ENCODE results near the gene TP53BP2.

DNA sequence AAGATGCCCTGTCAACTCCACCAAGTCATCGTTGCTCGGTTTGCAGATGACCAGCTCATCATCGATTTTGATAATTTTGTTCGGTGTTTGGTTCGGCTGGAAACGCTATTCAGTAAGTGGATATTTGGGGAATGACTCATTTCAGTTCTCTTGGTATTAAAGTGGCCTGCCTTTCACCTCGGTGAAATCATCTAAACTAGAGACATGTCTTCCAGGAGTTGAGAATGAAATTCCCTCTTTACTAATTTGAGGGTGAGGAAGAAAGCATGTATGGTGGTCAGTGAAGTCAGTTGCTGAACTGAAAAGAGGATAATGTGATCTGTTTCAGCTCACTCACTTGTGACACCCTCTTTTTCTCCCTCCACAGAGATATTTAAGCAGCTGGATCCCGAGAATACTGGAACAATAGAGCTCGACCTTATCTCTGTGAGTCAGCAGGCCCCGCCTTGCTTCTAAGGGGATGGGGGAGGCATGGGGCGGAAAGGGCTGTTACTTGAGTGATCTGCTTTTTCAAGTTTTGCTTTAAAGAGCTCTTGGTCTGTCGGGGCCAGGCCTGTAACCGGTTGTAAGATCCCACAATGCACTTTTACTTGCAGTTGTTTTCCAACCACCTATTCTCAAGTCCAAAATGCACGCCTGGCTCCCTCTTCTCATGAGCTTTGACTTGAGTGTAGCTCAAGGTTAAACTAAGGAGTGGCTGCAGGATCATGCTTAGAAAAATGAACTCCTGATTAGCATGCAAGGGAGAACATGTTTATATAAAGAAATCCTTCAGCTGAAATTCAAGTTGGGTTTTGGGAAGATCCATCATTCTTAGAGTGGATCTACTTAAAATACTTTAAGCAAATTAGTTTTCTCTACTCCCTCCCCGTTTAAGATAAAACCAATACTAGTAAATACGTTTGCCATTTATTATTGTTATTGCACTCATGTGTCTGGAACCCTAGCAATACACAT, 73.7 kb downstream of the TP53BP2 start:
- TF ChIP-seq, protein P1, sequence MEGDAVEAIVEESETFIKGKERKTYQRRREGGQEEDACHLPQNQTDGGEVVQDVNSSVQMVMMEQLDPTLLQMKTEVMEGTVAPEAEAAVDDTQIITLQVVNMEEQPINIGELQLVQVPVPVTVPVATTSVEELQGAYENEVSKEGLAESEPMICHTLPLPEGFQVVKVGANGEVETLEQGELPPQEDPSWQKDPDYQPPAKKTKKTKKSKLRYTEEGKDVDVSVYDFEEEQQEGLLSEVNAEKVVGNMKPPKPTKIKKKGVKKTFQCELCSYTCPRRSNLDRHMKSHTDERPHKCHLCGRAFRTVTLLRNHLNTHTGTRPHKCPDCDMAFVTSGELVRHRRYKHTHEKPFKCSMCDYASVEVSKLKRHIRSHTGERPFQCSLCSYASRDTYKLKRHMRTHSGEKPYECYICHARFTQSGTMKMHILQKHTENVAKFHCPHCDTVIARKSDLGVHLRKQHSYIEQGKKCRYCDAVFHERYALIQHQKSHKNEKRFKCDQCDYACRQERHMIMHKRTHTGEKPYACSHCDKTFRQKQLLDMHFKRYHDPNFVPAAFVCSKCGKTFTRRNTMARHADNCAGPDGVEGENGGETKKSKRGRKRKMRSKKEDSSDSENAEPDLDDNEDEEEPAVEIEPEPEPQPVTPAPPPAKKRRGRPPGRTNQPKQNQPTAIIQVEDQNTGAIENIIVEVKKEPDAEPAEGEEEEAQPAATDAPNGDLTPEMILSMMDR (IDR thresholded peaks at IDR 0.05): no peak
- TF ChIP-seq POLR2A (IDR thresholded peaks at IDR 0.05): no peak

Data from Peyer's patch (tissue), 4 donors.